GM10266 (cell line): ENCODE results near the gene SUSD6.
"Not testable (repeated sequence)": the region's sequence is repeated elsewhere in the genome, so short reads cannot be mapped to it uniquely, and the experiment has no call there.

Source experiments
- DNase-seq: peaks from one replicate; pipeline ENCODE4 v3.0.0; 2012; ENCODE audit errors: extremely low spot score
- TF ChIP-seq, protein P1 (sequence below): IDR thresholded peaks from 2 replicates; pipeline ENCODE4 v1.5.1; 2012; ENCODE audit warnings: mild to moderate bottlenecking, low read depth; ENCODE audit not compliant: control insufficient read depth, insufficient read depth; ENCODE audit errors: missing control alignments

Gene SUSD6

GRCh38 chr14:69712599-69713088 is 101.2 kb downstream of the SUSD6 start:
- TF ChIP-seq, protein P1, sequence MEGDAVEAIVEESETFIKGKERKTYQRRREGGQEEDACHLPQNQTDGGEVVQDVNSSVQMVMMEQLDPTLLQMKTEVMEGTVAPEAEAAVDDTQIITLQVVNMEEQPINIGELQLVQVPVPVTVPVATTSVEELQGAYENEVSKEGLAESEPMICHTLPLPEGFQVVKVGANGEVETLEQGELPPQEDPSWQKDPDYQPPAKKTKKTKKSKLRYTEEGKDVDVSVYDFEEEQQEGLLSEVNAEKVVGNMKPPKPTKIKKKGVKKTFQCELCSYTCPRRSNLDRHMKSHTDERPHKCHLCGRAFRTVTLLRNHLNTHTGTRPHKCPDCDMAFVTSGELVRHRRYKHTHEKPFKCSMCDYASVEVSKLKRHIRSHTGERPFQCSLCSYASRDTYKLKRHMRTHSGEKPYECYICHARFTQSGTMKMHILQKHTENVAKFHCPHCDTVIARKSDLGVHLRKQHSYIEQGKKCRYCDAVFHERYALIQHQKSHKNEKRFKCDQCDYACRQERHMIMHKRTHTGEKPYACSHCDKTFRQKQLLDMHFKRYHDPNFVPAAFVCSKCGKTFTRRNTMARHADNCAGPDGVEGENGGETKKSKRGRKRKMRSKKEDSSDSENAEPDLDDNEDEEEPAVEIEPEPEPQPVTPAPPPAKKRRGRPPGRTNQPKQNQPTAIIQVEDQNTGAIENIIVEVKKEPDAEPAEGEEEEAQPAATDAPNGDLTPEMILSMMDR = no peak
- DNase-seq = no peak

DNA sequence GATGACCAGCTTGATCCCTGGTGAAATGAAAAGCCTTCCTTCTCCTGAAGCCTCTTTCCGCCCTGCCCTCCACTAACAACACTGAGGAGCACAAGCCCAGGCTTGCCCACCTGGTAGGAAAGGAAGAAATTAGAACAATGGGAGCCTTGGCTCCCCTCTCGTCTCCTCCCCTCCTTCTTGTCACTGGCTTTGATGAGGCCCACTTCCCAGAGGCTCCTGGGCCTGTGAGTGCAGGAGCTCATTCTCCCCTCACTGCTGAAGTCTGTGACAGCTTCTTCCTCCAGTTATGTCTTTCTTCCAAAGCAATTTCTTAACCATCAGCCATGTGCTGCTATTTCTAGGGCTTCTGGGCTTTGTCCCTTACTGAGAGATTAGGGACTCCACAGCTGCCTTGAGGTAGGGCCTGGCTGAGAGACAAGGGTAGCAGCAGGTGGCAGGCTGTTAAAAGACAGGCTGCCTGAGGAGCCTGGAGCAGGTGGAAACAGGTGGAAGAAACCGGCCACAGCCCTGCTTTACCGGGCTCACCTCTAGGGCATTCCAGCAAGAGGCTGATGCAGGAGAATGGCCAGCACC is 101.9 kb downstream of the SUSD6 start:
- TF ChIP-seq, protein P1 = no peak
- DNase-seq = no peak

- TF ChIP-seq, protein P1 = no peak
- no peak for DNase-seq
Measured at GRCh38 chr14:69713993-69714679, 102.7 kb downstream of the SUSD6 start.

DNA sequence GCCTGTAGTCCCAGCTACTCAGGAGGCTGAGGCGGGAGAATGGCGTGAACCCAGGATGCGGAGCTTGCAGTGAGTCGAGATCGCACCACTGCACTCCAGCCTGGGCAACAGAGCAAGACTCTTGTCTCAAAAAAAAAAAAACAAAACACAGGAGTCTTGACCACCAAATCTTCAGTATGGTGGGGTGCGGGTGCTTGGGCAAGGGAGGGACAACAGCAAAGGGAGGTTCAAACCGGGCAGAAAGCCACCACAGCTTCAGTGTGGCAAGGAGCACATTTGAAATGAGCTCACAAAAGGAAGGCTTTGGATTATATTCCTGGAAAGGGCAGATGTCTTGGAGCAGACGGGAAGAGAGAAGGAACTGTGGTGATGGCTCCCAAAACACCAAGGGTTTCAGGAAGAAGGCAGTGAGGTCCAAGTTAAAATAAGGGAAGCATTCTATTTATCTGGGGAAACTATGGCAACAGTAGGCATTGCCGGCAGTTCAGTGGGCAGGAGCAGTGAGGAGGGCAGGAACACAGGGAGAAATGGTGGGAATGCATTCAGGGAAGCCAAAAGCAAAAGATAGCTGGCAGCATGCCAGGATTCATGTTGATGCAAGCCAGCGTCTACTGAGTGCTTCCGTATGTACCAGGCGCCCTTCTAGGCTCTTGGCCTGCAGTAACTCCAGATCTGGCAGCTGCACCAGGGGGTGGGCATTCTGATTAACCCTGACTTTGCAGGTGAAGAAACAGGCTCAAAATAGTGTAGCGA is 104.5 kb downstream of the SUSD6 start:
- TF ChIP-seq, protein P1 = no peak
- no peak for DNase-seq

DNA sequence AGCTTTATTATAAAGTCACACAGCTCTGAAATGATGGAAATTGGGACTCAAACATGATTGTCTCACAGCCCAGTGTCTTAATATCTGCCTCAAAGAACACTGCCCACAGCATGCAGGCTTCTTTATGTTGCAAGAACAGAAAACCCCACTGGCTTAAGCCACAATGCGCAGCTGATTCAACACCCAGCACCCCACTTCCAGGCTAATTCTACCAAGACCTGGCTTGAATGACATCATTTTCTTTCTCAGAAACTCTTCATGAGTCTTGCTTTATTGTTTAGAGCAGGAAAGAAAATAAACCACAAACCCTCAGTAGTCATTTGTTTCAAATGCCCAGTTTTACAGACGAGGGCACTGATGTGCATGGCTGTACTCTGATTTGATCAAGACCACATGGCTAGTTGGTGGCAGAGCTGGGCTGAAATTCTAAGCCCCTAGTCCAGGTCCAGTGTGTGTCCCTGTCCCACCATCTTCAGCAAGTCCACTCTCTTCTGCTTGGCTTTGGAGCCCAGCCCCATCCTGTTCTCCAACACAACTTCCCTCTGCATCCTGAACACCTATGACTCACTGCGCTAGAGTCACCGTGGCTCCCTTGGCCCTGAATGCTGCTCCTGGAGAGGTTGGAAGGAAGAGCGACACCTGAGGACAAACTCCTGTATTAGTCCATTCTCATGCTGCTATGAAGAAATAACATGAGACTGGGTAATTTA is 105.2 kb downstream of the SUSD6 start:
- TF ChIP-seq, protein P1 = no peak
- no peak for DNase-seq

GRCh38 chr14:69718614-69719013 is 107.2 kb downstream of the SUSD6 start:
- not testable (repeated sequence) for DNase-seq

DNA sequence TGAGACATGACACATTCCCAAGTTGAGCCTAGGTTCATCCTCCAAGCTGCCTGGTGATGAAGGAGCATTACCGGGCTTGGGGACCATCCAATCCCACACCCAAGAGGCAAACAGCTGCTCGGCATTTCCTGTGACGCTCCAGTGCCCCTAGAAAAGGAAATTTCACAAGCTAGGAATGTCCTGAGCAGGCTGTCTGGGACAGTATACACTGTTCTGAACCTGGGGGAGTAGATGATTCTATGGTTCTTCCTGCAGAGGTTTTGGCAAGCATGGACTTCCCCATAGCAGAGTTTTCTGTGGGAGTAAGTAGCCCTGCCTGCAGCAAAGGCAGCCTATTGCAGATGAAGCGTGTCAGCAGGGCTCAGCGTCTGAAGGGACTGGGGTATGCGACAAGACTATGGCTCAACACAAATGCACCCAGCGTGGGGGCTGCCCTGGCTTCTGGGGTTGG is 108.1 kb downstream of the SUSD6 start:
- no peak for DNase-seq
- TF ChIP-seq, protein P1 = no peak
